ENCODE measurements around the gene DCAF5.
"Not testable (repeated sequence)": the region's sequence is repeated elsewhere in the genome, so short reads cannot be mapped to it uniquely, and the experiment has no call there.

The DCAF5 gene, protein sequence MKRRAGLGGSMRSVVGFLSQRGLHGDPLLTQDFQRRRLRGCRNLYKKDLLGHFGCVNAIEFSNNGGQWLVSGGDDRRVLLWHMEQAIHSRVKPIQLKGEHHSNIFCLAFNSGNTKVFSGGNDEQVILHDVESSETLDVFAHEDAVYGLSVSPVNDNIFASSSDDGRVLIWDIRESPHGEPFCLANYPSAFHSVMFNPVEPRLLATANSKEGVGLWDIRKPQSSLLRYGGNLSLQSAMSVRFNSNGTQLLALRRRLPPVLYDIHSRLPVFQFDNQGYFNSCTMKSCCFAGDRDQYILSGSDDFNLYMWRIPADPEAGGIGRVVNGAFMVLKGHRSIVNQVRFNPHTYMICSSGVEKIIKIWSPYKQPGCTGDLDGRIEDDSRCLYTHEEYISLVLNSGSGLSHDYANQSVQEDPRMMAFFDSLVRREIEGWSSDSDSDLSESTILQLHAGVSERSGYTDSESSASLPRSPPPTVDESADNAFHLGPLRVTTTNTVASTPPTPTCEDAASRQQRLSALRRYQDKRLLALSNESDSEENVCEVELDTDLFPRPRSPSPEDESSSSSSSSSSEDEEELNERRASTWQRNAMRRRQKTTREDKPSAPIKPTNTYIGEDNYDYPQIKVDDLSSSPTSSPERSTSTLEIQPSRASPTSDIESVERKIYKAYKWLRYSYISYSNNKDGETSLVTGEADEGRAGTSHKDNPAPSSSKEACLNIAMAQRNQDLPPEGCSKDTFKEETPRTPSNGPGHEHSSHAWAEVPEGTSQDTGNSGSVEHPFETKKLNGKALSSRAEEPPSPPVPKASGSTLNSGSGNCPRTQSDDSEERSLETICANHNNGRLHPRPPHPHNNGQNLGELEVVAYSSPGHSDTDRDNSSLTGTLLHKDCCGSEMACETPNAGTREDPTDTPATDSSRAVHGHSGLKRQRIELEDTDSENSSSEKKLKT

GRCh38 chr14:69152902-69153151 lies at the start of gene DCAF5:
Gene DCAF5, minus strand, starts transcription at chr14:69153119. Its CDS starts 141 bp downstream, at chr14:69152978.
- no peaks in the 10 kb centered on the region for H3K9me3 Mint-ChIP-seq
- H3K4me1 Mint-ChIP-seq, result peaks cover 33% of the 10 kb centered on the region
- peaks cover 23% of the 10 kb centered on the region for H3K36me3 Mint-ChIP-seq
- DNase-seq, result peak; percentile 97
- H3K27ac Mint-ChIP-seq, result peak within 1 kb of the TSS; percentile 94
- peaks cover 43% of the 10 kb centered on the region for H3K27me3 Mint-ChIP-seq
- peak within 1 kb of the TSS; percentile 94 for H3K4me3 Mint-ChIP-seq
- CTCF ChIA-PET, result no interaction called here

GRCh38 chr14:69199786-69200185 lies 46.9 kb upstream of the DCAF5 start:
- no peak for DNase-seq
- H3K27ac Mint-ChIP-seq, result no peak overlapping the region
- no peak overlapping the region for H3K4me3 Mint-ChIP-seq
- H3K9me3 Mint-ChIP-seq, result no peaks in the 10 kb centered on the region
- H3K4me1 Mint-ChIP-seq, result no peaks in the 10 kb centered on the region
- CTCF ChIA-PET, result interaction anchor here (1.1 kb wide), 1 partner anchor 288 kb away, joined by 3 read pairs; no protein-coding TSS in a partner anchor
- no peaks in the 10 kb centered on the region for H3K27me3 Mint-ChIP-seq
- H3K36me3 Mint-ChIP-seq, result no peaks in the 10 kb centered on the region

DNA sequence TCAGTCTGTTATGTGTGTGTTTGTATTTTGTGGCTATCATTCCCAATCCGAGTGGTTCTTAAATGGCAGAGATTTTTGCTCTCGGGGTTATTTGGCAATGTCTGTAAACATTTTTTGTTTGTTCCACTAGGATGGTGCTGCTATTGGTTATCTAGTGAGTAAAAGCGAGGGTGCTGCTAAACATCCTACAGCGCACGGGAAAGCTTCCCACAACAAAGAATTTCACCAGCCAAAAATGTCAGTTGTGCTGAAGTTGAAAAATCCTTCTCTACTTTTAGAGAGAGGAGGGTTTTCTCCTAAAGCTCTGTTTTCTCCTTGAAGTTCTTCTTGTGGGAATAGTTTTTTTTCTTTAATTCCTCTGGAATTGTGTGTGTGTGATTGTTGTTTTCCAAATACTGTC lies 40.8 kb upstream of the DCAF5 start:
- CTCF ChIA-PET, result interaction anchor here (0.6 kb wide), 2 partner anchors 22 to 199 kb away, joined by 3 to 4 read pairs; no protein-coding TSS in a partner anchor
- H3K4me1 Mint-ChIP-seq, result peaks cover 29% of the 10 kb centered on the region
- no peak overlapping the region for H3K27ac Mint-ChIP-seq
- no peak overlapping the region for H3K4me3 Mint-ChIP-seq
- no peak for DNase-seq
- peaks cover 13% of the 10 kb centered on the region for H3K27me3 Mint-ChIP-seq
- no peaks in the 10 kb centered on the region for H3K9me3 Mint-ChIP-seq
- no peaks in the 10 kb centered on the region for H3K36me3 Mint-ChIP-seq

GRCh38 chr14:69191340-69192111 lies 38.6 kb upstream of the DCAF5 start, which contains the start of gene EXD2:
Gene EXD2, plus strand, starts transcription at chr14:69191498. Its CDS starts 17,973 bp downstream, at chr14:69209471.
- no peaks in the 10 kb centered on the region for H3K9me3 Mint-ChIP-seq
- no peaks in the 10 kb centered on the region for H3K36me3 Mint-ChIP-seq
- H3K27ac Mint-ChIP-seq, result peak within 1 kb of the TSS; percentile 83
- H3K4me3 Mint-ChIP-seq, result peak within 1 kb of the TSS; percentile 87
- H3K27me3 Mint-ChIP-seq, result peaks cover 22% of the 10 kb centered on the region
- DNase-seq, result peak; percentile 80
- CTCF ChIA-PET, result interaction anchor here (1.1 to 1.4 kb wide), 2 partner anchors 41 to 62 kb away, joined by 4 to 7 read pairs; no protein-coding TSS in a partner anchor
- H3K4me1 Mint-ChIP-seq, result peaks cover 29% of the 10 kb centered on the region

- CTCF ChIA-PET, result no interaction called here
- Mint-ChIP-seq H3K27ac (no peak overlapping the region), H3K9me3 (no peaks in the 10 kb centered on the region), H3K4me1 (peaks cover 29% of the 10 kb centered on the region), H3K36me3 (no peaks in the 10 kb centered on the region), H3K27me3 (peaks cover 25% of the 10 kb centered on the region), H3K4me3 (no peak overlapping the region)
- DNase-seq, result no peak
Measured at GRCh38 chr14:69190191-69190590, 37.3 kb upstream of the DCAF5 start.

DNA sequence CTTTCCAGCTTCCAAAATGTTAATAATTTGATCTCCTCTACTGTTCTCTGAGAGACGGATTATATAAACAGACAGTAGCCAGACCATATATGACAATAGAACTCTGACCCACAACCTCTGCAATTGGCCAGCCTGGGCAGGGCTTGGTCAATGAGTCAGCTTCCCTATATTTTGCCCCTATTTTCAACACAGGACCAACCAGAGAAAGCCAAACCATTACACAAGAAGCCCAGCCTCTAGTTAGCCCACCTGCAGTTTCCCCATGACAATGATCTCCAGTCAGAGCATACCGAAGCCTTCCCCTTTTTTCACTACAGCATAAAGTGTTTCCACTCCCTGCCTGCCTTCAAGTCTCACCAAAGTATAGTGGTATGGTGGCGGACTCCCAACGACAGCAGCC lies 30.8 kb upstream of the DCAF5 start:
- peaks cover 31% of the 10 kb centered on the region for H3K27me3 Mint-ChIP-seq
- no peaks in the 10 kb centered on the region for H3K9me3 Mint-ChIP-seq
- no peaks in the 10 kb centered on the region for H3K36me3 Mint-ChIP-seq
- DNase-seq, result no peak
- CTCF ChIA-PET, result interaction anchor here (1.4 kb wide), 1 partner anchor 54 kb away, joined by 4 read pairs; no protein-coding TSS in a partner anchor
- no peak overlapping the region for H3K4me3 Mint-ChIP-seq
- H3K4me1 Mint-ChIP-seq, result no peaks in the 10 kb centered on the region
- no peak overlapping the region for H3K27ac Mint-ChIP-seq

GRCh38 chr14:69182580-69182979 lies 29.7 kb upstream of the DCAF5 start:
- H3K27ac Mint-ChIP-seq, DNase-seq, H3K36me3 Mint-ChIP-seq, H3K9me3 Mint-ChIP-seq, H3K4me1 Mint-ChIP-seq, H3K4me3 Mint-ChIP-seq: not testable (repeated sequence)
- CTCF ChIA-PET, result interaction anchor here (0.6 to 1.4 kb wide), 2 partner anchors 31 to 53 kb away, joined by 3 to 4 read pairs; no protein-coding TSS in a partner anchor
- peaks cover 23% of the 10 kb centered on the region for H3K27me3 Mint-ChIP-seq

DNA sequence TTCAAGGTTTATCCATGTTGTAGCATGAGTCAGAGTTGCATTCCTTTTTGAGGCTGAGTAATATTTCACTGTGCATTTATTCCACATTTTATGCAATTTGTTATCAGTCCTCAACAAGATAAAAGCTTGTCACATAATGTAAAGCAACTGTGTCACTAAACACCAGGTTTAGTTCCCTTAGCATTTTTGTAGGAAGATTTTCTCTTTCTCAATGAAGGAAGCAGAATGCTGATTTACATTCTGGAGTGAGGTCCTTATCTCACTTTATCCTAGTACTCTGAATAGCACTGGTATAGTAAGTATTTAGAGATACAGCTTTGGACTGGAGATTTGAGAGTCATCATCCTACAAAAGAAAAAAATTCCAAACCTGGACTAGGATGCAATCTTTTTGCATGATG lies 28.6 kb upstream of the DCAF5 start:
- Mint-ChIP-seq H3K27me3 (peaks cover 21% of the 10 kb centered on the region), H3K4me1 (no peaks in the 10 kb centered on the region), H3K36me3 (no peaks in the 10 kb centered on the region), H3K9me3 (no peaks in the 10 kb centered on the region), H3K4me3 (no peak overlapping the region), H3K27ac (no peak overlapping the region)
- CTCF ChIA-PET, result no interaction called here
- DNase-seq, result no peak

DNA sequence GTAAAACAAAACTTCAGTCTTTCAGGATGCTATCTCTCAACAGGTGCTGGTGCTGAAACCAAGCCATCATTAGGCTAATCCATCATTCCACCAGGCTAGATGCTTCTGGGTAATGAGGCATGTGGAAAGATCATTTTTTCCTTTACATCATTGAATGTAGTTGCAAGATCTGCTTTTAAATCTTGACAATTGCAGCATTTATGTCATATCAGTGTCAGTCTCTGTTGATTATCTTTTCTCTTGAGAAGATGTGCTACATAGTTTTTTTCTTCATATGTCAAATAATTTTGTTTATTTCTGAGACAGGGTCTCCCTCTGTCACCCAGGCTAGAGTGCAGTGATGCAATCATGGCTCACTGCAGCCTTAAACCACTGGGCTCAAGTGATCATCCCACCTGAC lies 22.2 kb upstream of the DCAF5 start:
- H3K27me3 Mint-ChIP-seq, result peaks cover 20% of the 10 kb centered on the region
- no peaks in the 10 kb centered on the region for H3K36me3 Mint-ChIP-seq
- no peaks in the 10 kb centered on the region for H3K4me1 Mint-ChIP-seq
- CTCF ChIA-PET, result no interaction called here
- no peak for DNase-seq
- H3K9me3 Mint-ChIP-seq, result no peaks in the 10 kb centered on the region
- no peak overlapping the region for H3K27ac Mint-ChIP-seq
- no peak overlapping the region for H3K4me3 Mint-ChIP-seq

DNA sequence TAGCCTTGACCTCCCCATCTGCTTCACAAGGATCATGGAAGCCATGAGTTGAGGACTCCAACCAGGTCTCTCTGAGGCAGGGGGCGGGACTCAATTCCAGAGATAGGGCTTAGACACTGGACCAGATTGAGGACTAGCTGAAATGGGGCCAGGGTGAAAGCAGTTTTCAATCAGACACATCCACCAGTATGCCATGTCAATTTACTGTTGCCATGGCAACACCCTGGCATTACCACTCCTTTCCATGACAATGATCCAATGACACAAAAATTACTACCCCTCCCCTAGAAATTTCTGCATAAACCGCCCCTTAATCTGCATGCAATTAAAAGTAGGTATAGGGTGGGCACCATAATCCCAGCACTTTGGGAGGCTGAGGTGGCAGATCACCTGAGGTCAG lies 18.6 kb upstream of the DCAF5 start:
- no peak overlapping the region for H3K4me3 Mint-ChIP-seq
- H3K4me1 Mint-ChIP-seq, result no peaks in the 10 kb centered on the region
- H3K36me3 Mint-ChIP-seq, result no peaks in the 10 kb centered on the region
- no peak for DNase-seq
- H3K27me3 Mint-ChIP-seq, result peaks cover 17% of the 10 kb centered on the region
- no peaks in the 10 kb centered on the region for H3K9me3 Mint-ChIP-seq
- no peak overlapping the region for H3K27ac Mint-ChIP-seq
- CTCF ChIA-PET, result no interaction called here

DNA sequence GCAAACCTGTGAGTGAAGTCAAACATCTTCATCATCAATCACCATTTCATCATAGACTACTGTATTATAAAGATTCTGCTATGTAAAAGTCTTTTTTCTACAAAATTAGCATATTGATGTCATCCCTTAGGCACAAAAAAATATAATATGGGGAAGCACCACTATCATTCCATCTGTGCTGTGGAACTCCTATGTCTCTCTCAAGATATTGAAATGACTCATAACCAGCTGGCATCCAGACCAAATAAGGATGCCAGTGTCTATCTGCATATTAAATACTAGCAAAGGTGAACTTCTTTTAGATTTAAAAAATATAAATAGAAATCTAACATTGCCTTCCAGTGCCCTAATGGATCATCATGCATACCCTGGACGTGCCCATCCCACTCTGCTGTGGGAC lies 17.9 kb upstream of the DCAF5 start:
- CTCF ChIA-PET, result no interaction called here

DNA sequence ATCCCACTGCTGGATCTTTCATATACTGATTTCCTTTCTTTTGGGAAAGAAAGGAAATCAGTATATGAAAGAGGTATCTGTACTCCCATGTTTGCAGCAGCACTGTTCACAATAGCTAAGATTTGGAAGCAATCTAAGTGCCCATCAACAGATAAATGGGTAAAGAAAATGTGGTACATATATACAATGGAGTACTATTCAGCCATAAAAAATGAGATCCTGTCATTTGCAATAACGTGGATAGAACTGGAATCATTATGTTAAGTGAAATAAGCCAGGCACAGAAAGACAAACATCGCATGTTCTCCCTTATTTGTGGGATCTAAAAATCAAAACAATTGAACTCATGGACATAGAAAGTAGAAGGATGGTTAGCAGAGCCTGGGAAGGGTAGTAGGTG lies 12.9 kb upstream of the DCAF5 start:
- H3K4me1 Mint-ChIP-seq, H3K9me3 Mint-ChIP-seq, DNase-seq, CTCF ChIA-PET, H3K36me3 Mint-ChIP-seq, H3K4me3 Mint-ChIP-seq: not testable (repeated sequence)
- Mint-ChIP-seq H3K27me3 (peaks cover 27% of the 10 kb centered on the region), H3K27ac (peak overlapping the region; percentile 43)

More for the DNA sequence above, 17.9 kb upstream of the DCAF5 start:
- DNase-seq, result no peak
- Mint-ChIP-seq H3K36me3 (no peaks in the 10 kb centered on the region), H3K9me3 (no peaks in the 10 kb centered on the region), H3K27ac (no peak overlapping the region), H3K4me1 (no peaks in the 10 kb centered on the region), H3K27me3 (peaks cover 13% of the 10 kb centered on the region), H3K4me3 (no peak overlapping the region)

- DNase-seq, result no peak
- Mint-ChIP-seq H3K27ac (no peak overlapping the region), H3K9me3 (peaks cover 9% of the 10 kb centered on the region), H3K4me1 (no peaks in the 10 kb centered on the region), H3K4me3 (no peak overlapping the region), H3K36me3 (peaks cover 2% of the 10 kb centered on the region), H3K27me3 (peaks cover 58% of the 10 kb centered on the region)
- CTCF ChIA-PET, result no interaction called here
Measured at GRCh38 chr14:69161590-69161989, 8.7 kb upstream of the DCAF5 start.

DNA sequence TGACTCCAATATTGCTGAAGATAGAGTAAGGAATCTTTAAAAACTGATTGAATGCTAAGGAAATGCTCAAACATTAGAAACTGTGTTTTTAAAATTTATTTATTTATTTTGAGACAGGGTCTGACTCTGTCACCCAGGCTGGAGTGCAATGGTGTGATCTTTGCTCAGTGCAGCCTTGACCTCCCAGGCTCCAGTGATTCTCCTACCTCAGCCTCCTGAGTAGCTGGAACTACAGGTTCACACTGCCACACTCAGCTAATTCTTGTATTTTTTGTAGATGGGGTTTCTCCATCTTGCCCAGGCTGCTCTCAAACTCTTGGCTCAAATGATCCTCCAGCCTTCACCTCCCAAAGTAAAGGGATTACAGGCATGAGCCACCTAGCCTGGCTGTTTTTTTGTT lies 3.3 kb upstream of the DCAF5 start:
- H3K36me3 Mint-ChIP-seq, result peaks cover 3% of the 10 kb centered on the region
- no peak for DNase-seq
- H3K27me3 Mint-ChIP-seq, result peaks cover 65% of the 10 kb centered on the region
- peaks cover 7% of the 10 kb centered on the region for H3K4me1 Mint-ChIP-seq
- no peak overlapping the region for H3K27ac Mint-ChIP-seq
- CTCF ChIA-PET, result no interaction called here
- H3K9me3 Mint-ChIP-seq, result peaks cover 1% of the 10 kb centered on the region
- no peak overlapping the region for H3K4me3 Mint-ChIP-seq

Measured in activated naive CD4-positive, alpha-beta T cell treated with anti-CD3 and anti-CD28 coated beads, Interleukin-2, amount 10 ng/mL, durations not matched to agents 7 days and 5 days (primary cell).